Aorta (tissue), 5 donors: Measurements from ENCODE around the gene HSPB1. TPM values are rescaled to one million over a fixed set of nuclear protein-coding genes. Genes with fewer than 3 reads are reported as not detected.

ENCODE experiments used
- ATAC-seq: fragments of 200-7000 bp; cut with Tn5 transposase; one replicate; pipeline ENCODE4 v1.9.1; 2022; ENCODE audit warnings: moderate library complexity; ENCODE audit not compliant: low FRiP score
- DNase-seq, 2 donors: peaks; one replicate each; pipeline ENCODE4 v3.0.0-alpha.2; 2020
- H3K27ac ChIP-seq, 2 donors: one replicate each; pipeline ENCODE4 v1.5.1; 2013; ENCODE audit warnings: low read length in 2 of 2, mild to moderate bottlenecking in 2 of 2, moderate library complexity in 2 of 2, control low read depth in 1 of 2, inconsistent platforms in 1 of 2, low read depth in 1 of 2
- H3K27me3 ChIP-seq, 2 donors: one replicate each; pipeline ENCODE4 v1.6.1; 2013; ENCODE audit warnings: control low read depth in 1 of 2, low read length in 1 of 2, mild to moderate bottlenecking in 1 of 2, moderate library complexity in 1 of 2; ENCODE audit not compliant: insufficient read depth in 2 of 2, control insufficient read depth in 1 of 2
- H3K36me3 ChIP-seq, 2 donors: one replicate each; pipeline ENCODE4 v1.6.1; 2013; ENCODE audit warnings: control low read depth in 1 of 2, low read length in 1 of 2, mild to moderate bottlenecking in 1 of 2; ENCODE audit not compliant: insufficient read depth in 2 of 2, control insufficient read depth in 1 of 2
- H3K4me1 ChIP-seq, 2 donors: one replicate each; pipeline ENCODE4 v1.6.1; 2013; ENCODE audit warnings: low read length in 2 of 2, control low read depth in 1 of 2, mild to moderate bottlenecking in 1 of 2, moderate library complexity in 1 of 2; ENCODE audit not compliant: insufficient read depth in 2 of 2, control insufficient read depth in 1 of 2
- H3K4me3 ChIP-seq, 2 donors: one replicate each; pipeline ENCODE4 v1.5.1; 2013; ENCODE audit warnings: low read length in 2 of 2, control low read depth in 1 of 2, mild to moderate bottlenecking in 1 of 2
- H3K9me3 ChIP-seq: one replicate; pipeline ENCODE4 v1.6.1; 2013; ENCODE audit warnings: mild to moderate bottlenecking, low read length; ENCODE audit not compliant: control insufficient read depth
- WGBS, 2 donors: extraction: QIAGEN DNeasy Blood & Tissue Kit; methylation state at CpG; one replicate each; pipeline ENCODE4 v1.1.7; 2013; 5-methylcytosine and 5-hydroxymethylcytosine counted together
- intact Hi-C, 2 donors: fragments of 100-400 bp; cut with DNase I; formaldehyde crosslinking; loops; one replicate each; pipeline versions ENCODE4 v1.14.2 to v1.15.0; 2022
- polyA plus RNA-seq, 2 donors: library from polyadenylated mRNA; stranded (reverse); fragments of 200-250 nt; gene quantifications; one replicate each; pipeline ENCODE4 v1.2.3, GENCODE V29; 2013
- total RNA-seq, 2 donors: library from RNA; stranded (reverse); fragmentation: NEBNext Ultra II Directional; extraction: Animal tissue kit (Norgen Biotek cat#: 25700); gene quantifications; one replicate each; pipeline ENCODE4 v1.2.1, GENCODE V29; 2021
- donor health status: healthy with polysubstance abuse.
- donor health status: Bipolar disorder and iron deficiency.
- donor health status: DM: no; HTN: no; CAD: no.
- donor health status: DM: no; HTN: no; CAD: no.
- donor health status: DM: yes; HTN: yes; CAD: no.

The HSPB1 gene
- total and polyA plus RNA-seq, 4 donors: 742 to 2,295 (median 1,521) TPM

DNA sequence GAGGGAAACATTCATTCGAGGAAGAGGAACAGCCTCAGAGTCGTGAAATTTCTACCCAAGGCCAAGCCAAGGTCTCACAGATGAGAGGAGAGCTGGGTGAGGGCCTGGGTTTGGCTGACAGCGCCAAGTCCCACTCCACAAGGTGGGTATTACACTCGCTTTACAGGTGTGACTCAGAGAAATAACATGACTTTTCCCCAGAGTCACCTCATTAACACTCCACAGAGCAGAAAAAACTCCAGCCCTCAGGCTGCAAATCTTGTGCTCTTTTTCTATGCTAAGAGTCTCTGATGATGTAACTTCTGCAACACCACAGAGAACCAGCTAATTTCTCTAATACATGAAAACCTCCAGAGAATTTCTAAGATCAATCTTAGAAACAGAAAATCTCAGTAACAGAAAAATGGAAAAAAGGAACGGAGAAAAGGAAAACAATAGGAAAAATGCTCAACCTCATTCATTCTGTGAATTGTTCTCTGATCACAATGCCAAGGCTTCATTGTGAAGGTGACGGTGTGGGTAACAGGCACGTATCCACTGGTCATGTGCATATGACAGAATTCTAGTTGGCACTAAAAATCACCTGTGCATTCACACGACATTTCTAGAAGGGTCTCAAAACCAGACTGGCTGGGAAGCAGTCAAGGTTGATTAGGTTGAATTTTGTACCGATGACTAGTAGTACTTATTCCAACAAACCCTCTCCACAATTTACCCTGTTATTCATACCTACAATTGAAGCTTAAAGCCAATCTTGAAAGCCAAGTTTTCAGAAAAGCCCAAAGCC, 36.0 kb downstream of the HSPB1 start:
- no peak overlapping the region for H3K4me3 ChIP-seq
- DNase-seq (no peak), ATAC-seq (no peak)
- 52 to 54% methylated on average over 9 of the region's 9 CpGs for WGBS, 2 donors
- peaks cover 0 to 11% of the 10 kb centered on the region in 2 donors for H3K4me1 ChIP-seq
- no peaks in the 10 kb centered on the region for H3K27me3 ChIP-seq
- intact Hi-C loops: no loop called here
- no peaks in the 10 kb centered on the region for H3K9me3 ChIP-seq
- peak overlapping the region in 1 of 2 donors; percentile 64 for H3K27ac ChIP-seq
- H3K36me3 ChIP-seq: peaks cover 0 to under 1% of the 10 kb centered on the region in 2 donors

- 29 to 44% methylated on average over 3 of the region's 3 CpGs for WGBS, 2 donors
- Histone ChIP-seq H3K9me3 (no peaks in the 10 kb centered on the region), H3K4me1 (peaks cover 0 to 11% of the 10 kb centered on the region in 2 donors), H3K36me3 (peaks cover 0 to 2% of the 10 kb centered on the region in 2 donors), H3K4me3 (no peak overlapping the region), H3K27ac (peak overlapping the region in 1 of 2 donors; percentile 95), H3K27me3 (no peaks in the 10 kb centered on the region)
- ATAC-seq (peak; percentile 61), DNase-seq (no peak)
- intact Hi-C loops: no loop called here
Measured at GRCh38 chr7:76340617-76341131, 38.2 kb downstream of the HSPB1 start.

GRCh38 chr7:76342222-76342621, 39.7 kb downstream of the HSPB1 start:
- intact Hi-C loops: no loop called here
- no peak for DNase-seq
- WGBS, 2 donors: 85 to 90% methylated on average over 5 of the region's 5 CpGs
- Histone ChIP-seq H3K4me3 (no peak overlapping the region), H3K36me3 (peaks cover 0 to 9% of the 10 kb centered on the region in 2 donors), H3K27ac (peak overlapping the region in 1 of 2 donors; percentile 34), H3K4me1 (peaks cover 0 to 10% of the 10 kb centered on the region in 2 donors), H3K27me3 (no peaks in the 10 kb centered on the region), H3K9me3 (no peaks in the 10 kb centered on the region)
- no peak for ATAC-seq

DNA sequence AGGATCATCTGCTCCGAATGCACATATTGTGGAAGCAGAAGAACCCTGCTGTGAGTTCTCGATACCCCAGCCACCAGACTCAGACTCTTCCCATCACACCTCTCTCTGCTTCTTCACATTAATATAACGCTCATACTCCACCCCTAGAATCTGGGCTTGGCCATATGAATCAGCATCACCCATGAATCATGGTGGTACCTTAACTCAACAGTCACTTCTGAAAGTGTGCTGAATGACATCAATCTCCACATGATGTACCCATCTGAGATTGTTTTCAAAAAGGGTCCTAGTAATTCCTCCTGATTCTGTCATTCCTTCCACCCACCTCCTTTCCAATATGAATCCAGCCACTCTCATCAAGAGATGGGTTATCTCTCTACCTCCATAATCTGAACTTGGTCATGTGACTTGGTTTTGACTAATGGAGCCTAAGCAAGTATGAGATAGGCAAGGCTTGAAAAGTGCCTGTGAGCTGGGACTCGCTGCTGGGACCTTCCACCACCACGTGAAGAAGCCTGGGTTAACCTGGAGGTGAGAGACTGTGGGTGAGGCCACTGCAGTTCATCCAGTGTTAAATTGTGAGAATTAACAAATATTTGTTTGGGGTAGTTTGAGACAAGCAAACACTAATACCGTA, 40.9 kb downstream of the HSPB1 start:
- peaks cover 0 to 9% of the 10 kb centered on the region in 2 donors for H3K36me3 ChIP-seq
- intact Hi-C loops: no loop called here

DNA sequence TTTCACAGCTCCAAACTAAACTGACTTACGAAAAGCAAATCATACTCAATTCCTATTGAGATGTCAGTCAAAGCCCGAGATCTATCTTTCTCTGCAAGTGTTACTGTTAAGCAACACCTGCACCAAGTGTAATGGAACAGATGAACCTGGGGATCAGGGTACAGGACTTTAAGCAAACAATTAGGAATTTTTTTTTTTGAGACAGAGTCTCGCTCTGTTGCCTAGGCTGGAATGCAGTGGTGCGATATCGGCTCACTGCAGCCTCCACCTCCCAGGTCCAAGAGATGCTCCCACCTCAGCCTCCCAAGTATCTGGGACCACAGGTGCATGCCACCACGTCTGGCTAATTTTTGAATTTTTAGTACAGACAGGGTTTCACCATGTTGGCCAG, 41.5 kb downstream of the HSPB1 start:
- H3K36me3 ChIP-seq: peaks cover 0 to 9% of the 10 kb centered on the region in 2 donors
- H3K9me3 ChIP-seq: no peaks in the 10 kb centered on the region
- H3K4me1 ChIP-seq: peaks cover 0 to 2% of the 10 kb centered on the region in 2 donors
- no peak overlapping the region for H3K27ac ChIP-seq
- no peaks in the 10 kb centered on the region for H3K27me3 ChIP-seq
- intact Hi-C loops: no loop called here
- ATAC-seq (no peak), DNase-seq (no peak)
- WGBS, 2 donors: 96% methylated on average over 6 of the region's 6 CpGs
- H3K4me3 ChIP-seq: no peak overlapping the region

More for the DNA sequence above, 40.9 kb downstream of the HSPB1 start:
- ATAC-seq (no peak), DNase-seq (no peak)
- Histone ChIP-seq H3K9me3 (no peaks in the 10 kb centered on the region), H3K27ac (peak overlapping the region in 1 of 2 donors; percentile 15), H3K4me1 (peaks cover 0 to 4% of the 10 kb centered on the region in 2 donors), H3K27me3 (no peaks in the 10 kb centered on the region), H3K4me3 (no peak overlapping the region)
- 89 to 93% methylated on average over 6 of the region's 6 CpGs for WGBS, 2 donors

DNA sequence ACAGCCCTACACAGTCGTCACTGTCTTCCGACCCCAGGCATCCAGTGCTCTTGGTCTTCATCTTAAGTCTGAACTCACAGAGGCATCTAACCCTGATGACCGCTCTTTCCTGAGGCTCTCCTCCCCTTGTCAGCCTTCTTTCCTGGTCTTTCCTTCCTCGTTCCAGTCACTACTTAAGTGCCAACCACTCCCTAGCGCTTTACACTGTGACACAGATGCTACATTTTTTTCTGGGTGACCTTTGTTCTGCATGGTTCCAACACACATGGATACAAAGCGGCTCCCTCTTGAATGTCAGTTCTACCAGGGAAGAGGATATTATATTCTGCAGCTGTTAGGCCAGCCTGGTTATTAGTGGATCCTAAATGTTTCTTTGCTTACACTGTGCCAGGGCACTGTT, 43.6 kb downstream of the HSPB1 start:
- DNase-seq: no peak
- 89% methylated on average over 6 of the region's 6 CpGs for WGBS, 2 donors
- no peaks in the 10 kb centered on the region for H3K9me3 ChIP-seq
- intact Hi-C loops: no loop called here
- no peak for ATAC-seq
- H3K36me3 ChIP-seq: peaks cover 0 to 9% of the 10 kb centered on the region in 2 donors
- peak overlapping the region in 1 of 2 donors; percentile 10 for H3K27ac ChIP-seq
- H3K4me3 ChIP-seq: no peak overlapping the region
- H3K27me3 ChIP-seq: no peaks in the 10 kb centered on the region
- H3K4me1 ChIP-seq: peaks cover 0 to 2% of the 10 kb centered on the region in 2 donors

GRCh38 chr7:76346778-76347177, 44.3 kb downstream of the HSPB1 start:
- DNase-seq: no peak
- peaks cover 0 to 2% of the 10 kb centered on the region in 2 donors for H3K4me1 ChIP-seq
- WGBS, 2 donors: 77 to 78% methylated on average over 8 of the region's 8 CpGs
- intact Hi-C loops: no loop called here
- H3K27me3 ChIP-seq: no peaks in the 10 kb centered on the region
- no peak overlapping the region for H3K4me3 ChIP-seq
- H3K27ac ChIP-seq: no peak overlapping the region
- H3K9me3 ChIP-seq: no peaks in the 10 kb centered on the region
- peaks cover 0 to 9% of the 10 kb centered on the region in 2 donors for H3K36me3 ChIP-seq
- ATAC-seq: no peak

DNA sequence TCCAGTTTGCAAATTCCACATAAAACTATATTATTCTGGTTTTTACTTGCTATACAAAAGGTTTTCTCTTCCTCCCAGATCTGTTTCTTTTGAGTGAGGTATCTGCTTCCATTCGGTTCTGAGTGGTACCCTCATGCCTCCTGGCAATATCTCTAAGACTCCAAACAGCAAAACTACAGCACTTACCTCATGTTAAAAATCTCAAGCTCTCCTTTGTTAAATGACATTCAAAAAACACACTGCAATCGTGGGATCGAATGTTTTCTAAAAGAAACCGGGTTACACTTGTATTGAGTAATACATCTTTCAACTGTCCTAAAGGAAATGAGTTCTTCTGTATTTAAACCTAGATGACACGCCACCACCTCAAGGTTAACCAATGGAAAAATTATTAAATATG, 45.2 kb downstream of the HSPB1 start:
- Histone ChIP-seq H3K9me3 (no peaks in the 10 kb centered on the region), H3K36me3 (peaks cover 0 to 9% of the 10 kb centered on the region in 2 donors), H3K4me1 (no peaks in the 10 kb centered on the region), H3K4me3 (no peak overlapping the region), H3K27me3 (no peaks in the 10 kb centered on the region), H3K27ac (no peak overlapping the region)
- intact Hi-C loops: no loop called here
- DNase-seq: no peak
- ATAC-seq: no peak
- 62 to 69% methylated on average over 5 of the region's 5 CpGs for WGBS, 2 donors
